ENCODE measurements around the gene B9D2.

DNA sequence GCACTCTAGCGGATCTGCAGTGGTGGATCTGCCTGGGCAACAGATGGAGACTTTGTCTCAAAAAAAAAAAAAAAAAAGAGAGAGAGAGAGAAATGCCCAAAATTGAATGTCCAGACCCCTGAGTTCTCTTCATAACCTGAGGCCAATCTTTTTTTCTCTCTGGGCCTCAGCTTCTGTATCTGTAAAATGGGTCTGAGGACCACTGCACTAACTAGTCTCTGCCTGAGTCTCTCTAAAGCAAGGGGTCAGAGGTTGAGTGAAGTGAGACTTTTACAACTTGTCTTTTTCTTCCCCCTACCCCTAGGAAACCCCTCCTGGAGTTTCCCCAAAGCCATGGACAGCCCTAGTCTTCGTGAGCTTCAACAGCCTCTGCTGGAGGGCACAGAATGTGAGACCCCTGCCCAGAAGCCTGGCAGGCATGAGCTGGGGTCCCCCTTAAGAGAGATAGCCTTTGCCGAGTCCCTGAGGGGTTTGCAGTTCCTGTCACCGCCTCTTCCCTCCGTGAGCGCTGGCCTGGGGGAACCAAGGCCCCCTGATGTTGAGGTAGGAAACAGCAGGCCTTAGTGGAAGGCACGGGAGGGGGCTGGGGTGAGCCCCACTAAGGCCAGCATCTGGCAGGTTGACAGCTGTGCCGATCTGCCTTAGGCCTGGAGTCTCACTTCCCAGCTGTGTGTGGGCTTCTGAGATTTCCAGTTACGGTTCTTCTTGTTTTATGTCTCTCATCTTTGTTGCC lies 14.2 kb upstream of the B9D2 start:
- no peak for TF ChIP-seq GATA2 (IDR thresholded peaks at IDR 0.05; ENCODE audit: low read depth, low read length)
- no peak for TF ChIP-seq GATA3 (IDR thresholded peaks at IDR 0.05; ENCODE audit: low read depth, low read length)
